Erythroblast (primary cell): ENCODE data around the gene KCNB1.

Source experiments
- GATA1 ChIP-seq: IDR thresholded peaks from 2 replicates; pipeline ENCODE4 v1.6.1; 2011; ENCODE audit warnings: low read depth, mild to moderate bottlenecking, control low read depth, low read length, moderate library complexity
- POLR2A ChIP-seq: IDR thresholded peaks from 2 replicates; pipeline ENCODE4 v1.6.1; 2011; ENCODE audit warnings: mild to moderate bottlenecking, low read length

DNA sequence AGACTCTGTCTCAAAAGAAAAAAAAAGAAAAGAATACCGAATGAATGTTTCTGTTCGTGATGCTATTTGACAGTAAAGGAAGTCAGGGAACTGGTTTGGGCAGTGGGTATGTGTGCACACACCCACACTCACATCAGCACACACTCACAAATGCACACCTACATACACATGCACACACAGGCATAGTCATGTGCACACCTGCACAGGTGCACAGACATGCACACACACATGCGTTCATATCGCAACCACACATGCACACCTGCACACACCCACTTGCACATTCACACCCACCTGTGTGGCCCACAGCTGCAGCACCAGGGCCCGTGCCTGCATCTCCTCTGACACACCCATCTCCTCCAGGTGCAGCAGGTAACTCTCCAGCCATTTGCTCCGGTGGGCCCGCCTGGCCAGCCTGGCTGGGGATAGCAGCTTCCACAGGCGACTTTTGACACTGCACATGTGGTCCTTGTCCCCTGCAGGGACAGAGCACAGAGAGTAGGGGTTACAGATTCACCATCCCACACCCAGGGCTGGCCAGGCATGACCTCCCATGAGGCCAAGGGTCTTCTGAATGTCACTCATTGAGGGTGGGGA, 41.4 kb upstream of the KCNB1 start:
- TF ChIP-seq POLR2A, result no peak
- no peak for TF ChIP-seq GATA1
